NCI-H128 (cell line): Measurements from ENCODE around the gene SFI1.

Experiments used
- DNase-seq: peaks from one replicate; lab custom pipeline; 2025; ENCODE audit not compliant: unreplicated experiment; lab: John Stamatoyannopoulos, UW

SFI1 gene

DNA sequence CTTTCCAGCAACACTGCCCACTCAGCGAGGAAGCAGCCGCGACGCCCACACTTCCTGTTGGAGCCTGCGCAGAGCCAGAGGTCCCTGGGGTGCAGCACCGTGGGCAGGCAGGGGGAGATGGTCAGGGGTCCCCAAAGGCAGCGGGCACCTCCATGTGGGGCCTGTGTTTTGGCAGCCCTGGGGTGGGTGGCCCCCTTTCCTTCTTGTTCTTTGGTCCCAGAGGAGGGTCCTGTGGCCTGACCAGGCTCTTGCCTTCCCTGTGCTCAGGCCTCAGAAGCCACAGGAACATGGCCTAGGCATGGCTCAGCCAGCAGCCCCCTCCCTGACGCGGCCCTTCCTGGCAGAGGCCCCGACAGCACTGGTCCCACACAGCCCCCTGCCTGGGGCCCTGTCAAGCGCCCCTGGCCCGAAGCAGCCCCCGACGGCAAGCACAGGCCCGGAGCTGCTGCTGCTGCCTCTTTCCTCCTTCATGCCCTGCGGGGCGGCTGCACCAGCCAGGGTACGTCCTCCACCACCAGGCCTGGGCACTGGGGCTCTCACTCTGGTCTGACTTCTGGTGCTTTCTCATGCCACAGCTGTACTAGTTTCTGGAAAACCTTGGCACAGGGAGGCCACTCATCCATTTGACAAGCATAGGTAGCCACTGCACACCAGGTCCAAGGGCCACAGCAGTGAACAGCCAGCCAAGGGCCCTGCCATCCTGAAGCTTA, 118.6 kb downstream of the SFI1 start:
- no peak for DNase-seq

DNA sequence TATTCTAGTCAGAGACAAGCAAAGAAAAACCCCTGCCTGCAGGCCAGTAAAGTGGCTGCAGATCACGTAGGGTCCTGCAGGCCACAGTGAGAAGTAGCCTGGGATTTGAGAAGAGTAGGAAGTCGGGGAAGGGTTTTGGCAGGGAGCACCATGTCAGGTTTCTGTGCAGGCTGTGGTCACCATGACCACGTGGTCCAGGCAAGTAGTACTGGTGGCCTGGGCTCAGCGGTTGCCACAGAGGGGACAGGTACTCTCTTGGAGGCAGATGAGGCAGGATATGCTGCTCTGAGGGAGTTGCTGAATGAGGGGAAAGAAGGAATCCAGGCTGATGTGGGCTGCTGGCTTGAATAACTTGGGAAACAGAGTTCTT, 119.1 kb downstream of the SFI1 start:
- DNase-seq = no peak

DNA sequence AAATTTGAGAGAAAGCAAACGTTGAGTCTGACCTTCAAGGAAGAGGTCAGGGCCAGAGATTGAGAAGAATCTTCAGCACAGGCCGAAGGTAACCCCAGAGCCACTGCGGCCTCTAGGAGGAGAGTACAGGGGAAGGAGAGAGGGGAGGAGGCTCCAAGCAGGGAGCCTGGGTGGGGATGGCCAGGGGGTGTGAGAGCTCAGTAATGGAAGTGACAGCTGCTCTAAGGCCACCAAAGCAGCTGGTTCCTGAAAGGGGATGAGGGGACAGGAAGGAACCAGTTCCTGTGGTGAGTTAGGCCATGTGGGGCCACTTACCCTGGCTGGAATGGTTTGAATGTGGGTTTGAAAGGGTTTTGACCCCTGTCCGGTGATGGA, 119.6 kb downstream of the SFI1 start:
- no peak for DNase-seq

DNA sequence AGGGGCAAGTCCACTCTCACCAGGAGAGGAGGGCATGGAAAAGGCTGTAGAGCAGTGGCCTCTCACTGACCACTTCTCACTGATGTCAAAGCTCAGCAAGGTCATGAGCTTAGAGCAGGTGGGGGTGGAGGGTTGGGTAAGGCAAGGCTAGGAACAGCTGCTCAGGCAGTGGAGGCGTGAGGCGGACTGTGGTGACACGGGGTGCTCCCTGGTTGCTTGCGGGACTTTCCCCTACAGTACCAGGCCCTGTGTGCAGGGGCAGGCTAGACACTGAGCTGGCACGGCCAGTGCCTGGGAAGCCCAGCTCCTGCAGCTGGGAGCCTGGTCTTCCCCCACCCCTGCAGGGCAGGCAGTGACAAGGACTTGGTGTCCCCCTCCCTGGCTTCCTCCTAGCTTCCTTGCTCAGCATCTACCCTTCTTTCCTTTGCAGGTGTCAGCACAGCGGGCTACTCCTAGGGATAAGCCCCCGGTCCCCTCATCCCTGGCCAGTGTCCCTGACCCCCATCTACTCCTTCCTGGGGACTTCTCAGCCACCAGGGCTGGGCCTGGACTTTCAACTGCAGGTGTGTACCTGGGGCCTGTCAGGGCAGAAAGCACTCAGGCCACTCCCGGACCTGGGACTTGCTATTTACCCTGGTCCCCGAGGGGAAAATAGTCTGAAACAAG, 120.1 kb downstream of the SFI1 start:
- no peak for DNase-seq

DNA sequence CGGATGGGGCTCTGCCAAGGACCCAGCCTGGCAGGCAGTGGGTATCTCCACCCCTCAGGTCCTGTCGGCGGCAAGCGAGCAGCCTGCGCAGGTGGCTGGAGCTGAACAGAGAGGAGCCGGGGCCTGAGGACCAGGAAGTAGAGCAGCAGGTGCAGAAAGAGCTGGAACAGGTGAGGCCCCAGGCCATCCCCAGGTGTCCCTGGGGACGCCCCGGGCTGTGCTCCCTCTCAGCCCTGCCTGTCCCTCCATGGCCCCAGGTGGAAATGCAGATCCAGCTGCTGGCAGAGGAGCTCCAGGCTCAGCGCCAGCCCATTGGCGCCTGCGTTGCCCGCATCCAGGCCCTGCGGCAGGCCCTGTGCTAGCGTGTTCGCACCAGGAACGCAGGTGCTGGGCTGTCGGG, 121.7 kb downstream of the SFI1 start:
- DNase-seq = peak; percentile 28

DNA sequence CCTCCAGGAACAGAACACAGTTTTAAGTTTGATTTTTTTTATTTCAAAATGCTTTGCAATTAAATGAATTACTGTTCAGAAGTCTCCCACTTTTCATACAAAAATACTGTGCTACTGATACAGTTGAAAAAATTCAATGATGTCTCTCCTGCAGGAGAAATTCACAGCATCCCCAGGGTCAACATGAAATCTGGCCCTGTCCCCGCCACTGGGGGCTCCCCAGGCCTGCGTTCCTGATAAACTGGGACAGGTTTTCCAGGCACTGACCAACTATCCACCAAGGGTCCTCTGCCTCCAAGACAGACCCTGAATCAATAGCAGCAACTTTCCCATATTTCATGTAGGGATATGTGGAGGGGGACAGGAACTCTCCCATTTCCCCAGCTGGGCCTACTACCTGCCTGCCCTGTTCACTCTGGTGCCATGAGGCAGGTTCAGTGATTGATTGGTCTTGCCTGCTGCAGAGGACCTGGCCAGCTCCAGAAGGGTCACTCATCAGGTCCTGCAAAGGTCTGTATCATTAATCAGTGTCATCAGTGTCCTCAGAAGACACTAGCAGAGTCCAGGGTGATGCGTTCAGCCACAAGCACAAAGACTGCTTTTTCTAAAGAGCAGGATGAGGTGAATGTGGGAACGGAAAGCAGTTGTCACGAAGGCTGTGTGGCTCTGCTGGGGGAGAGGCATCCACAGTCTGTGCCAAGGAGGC, 122.3 kb downstream of the SFI1 start:
- DNase-seq = no peak

DNA sequence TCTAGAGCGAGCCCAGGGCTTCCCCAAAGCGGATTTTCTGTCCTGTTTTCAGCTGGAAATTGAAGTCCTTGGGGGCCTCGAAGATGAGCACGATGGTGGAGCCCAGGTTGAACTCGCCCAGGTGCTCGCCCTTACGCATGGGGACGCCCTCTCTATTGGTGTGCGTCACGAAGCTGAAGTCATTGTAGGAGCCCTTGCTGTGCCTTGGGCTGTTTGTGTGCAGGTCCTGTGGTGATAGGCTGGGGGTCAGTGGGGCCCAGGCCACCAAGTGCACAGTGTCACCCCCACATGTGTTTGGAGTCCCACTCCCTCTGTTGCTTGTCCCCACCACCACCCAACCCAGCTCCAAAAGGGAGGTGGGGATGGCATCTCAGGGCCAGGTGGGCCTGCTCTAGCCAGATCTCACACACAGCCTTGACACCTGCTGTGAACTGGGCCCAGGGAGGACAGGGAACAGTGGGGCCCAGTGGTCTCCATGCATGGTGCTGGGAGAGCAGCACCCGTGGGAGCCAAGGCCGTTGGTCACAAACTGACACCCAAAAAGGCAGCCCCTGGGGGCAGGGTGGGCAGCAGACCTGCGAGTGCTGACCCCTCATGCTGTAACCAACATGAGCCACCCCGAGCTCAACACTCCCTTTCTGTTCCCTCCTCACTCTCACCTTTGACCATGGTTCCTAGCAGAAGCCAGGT, 123.4 kb downstream of the SFI1 start:
- DNase-seq = no peak

DNA sequence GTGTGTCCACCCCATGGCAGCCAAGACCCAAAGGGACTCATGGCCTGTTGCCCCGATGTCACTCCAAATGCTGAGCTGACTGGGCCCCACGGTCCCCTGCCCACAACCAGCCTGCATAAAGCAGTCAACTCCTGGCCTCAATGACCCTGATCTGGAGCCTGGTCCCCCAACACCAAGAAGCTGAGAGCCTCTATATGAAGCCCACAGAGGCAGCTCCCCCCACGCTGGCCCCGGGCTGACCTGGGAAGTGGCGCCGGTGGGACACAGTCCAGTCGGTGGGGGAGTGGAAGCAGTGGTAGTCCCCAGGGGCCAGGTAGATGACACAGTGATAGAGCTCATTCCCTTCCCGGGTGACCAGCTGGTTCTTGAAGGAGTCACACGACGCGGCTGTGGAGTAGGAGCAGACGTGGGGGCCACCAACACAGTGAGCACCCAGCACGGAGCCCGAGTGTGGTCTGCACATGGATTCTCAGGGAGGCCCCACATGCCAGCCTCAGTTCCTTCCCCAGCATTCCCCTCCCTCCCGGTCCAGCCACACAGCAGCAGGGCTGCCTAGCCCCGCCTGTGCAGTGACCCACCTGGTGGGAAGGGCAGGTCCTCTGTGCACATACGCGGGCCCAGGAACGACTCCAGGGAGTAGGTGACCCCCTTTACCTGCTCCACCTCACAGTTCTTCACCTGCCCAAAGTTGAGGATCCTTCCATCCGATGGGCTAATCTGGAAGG, 124.6 kb downstream of the SFI1 start:
- no peak for DNase-seq

DNA sequence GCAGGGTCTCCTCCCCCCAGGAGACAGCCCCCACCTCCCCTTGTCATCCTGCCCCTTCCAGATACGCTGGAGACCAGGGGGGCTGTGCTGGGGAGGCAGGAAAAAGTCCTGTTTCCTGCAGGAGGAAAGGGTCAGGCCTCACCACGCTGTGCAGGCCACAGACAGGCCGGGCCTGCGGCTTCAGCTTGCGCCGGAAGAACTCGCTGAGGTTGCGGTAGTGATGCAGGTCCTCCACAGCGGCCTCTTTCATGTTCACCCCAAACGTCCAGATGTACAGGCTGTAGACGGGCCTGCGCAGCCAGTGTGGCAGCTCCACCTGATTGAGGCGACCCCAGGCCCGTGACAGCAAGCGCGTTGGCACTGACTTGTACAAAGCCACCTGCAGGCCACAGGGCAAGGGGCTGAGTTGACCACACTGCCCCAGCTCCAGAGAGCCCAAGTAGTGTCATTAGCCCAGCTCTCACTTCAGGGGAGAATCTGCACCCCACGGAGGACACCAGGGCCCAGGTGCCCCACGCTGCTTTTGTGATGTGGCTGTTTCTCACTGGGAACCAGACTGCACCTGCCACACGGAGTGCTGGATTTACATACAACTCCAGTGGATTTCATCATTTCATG, 125.3 kb downstream of the SFI1 start:
- no peak for DNase-seq

DNA sequence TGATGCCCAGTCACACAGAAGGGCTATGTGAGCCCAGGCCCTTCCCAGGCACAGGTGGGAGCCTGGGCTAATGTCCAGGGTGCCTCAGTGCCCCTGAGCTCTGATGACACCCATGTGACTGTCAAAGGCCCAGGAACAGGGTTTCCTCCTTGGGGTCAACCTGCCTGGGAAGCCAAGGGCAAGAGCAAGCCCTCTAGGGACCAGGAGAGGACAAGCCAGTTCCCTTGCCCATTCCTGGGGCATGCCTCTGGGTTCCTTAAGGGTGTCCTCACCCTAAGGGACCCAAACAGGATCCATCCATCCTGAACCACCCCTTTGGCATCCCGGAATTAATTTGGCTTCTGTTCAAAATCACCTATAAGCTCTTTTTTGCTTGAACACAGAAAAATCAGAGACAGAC, 126.6 kb downstream of the SFI1 start:
- no peak for DNase-seq

DNA sequence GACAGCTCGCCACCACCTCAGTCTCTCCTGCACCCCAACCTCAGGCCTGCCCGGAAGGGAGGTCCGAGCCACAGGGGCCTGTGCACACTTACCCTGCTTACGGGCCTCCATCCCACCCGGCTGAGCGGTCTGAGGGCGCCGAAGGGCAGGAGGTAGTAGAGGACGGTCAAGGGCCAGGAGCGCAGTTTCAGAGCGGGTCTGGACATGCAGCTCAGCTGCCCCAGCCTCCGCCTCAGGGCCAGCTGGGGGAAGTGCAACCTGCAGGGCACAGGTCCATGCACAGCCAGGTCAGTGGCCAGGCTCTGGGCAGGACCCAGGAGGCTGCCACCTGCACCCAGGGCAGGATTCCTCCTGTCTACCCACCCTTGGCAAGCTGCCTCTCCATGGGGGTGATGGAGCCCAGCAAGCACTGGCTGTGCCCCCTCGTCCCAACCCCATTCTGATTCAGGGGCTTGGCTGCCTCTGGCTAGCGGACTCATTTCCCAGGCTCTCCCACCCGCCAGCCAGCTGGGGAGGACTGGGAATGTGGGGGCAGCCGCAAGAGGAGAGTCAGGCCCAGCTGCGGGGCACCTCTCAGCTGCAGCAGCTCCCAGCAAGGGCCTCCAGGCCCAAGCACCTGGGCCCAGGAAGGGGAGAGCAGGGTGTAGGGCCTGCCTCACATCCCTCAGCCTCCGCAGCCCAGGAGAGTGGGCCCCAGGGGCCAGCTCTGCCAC, 127.4 kb downstream of the SFI1 start:
- DNase-seq = no peak

DNA sequence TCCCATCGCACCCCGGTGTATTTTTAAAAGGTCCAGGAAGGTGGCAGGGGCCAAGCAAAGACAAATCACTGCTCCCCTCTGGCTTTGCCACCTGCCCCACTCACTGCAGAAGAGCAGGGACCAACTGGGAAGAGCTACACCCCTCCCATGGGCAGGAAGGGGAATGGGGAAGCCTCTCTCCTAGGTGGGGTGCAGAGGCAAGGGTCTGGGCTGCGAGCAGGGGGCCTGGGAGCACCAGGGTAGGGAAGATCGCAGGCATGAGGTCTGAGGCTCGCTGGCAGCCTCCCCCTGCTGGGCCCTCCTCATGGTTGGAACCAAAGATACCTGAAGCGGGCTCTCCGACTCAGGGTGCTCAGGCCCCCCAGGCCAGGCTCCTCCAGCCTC, 128.9 kb downstream of the SFI1 start:
- DNase-seq = no peak

DNA sequence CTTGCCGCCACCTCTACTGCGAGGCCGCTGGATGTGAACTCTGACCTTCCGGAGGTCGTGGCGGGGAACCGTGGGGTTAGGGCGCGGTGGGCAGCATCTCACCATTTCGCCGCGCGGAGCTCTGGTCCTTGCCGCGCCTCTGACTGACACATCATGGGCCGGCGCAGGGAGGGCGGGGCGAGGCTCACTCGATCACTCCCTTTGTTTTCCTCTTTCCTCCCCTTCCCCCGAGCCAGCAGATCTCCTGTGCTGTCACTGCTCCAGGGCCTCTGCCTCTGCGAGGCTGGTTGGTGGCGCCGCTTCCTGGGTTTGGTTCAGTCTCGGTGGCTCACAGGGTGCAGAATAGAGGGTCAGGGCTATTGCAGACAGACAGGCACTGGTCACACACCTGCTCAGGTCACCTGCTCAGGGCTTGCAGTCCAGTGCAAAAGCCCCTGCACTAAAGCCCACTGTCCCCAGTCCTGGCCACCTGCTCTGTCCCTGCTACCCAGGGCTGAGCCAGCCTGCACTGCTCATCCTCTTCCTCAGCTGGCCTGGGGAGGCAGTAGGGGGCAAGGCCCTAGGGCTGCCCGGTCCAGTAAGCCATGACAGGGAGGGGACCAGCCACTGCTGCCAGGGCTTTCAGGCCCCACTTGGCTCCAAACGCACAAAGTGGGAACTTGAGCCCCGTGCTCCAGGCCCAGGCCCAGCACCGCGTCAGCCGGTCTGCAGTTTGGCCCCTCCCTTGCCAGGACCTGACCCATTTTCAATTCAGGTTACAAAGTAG, 129.5 kb downstream of the SFI1 start:
- DNase-seq = no peak

DNA sequence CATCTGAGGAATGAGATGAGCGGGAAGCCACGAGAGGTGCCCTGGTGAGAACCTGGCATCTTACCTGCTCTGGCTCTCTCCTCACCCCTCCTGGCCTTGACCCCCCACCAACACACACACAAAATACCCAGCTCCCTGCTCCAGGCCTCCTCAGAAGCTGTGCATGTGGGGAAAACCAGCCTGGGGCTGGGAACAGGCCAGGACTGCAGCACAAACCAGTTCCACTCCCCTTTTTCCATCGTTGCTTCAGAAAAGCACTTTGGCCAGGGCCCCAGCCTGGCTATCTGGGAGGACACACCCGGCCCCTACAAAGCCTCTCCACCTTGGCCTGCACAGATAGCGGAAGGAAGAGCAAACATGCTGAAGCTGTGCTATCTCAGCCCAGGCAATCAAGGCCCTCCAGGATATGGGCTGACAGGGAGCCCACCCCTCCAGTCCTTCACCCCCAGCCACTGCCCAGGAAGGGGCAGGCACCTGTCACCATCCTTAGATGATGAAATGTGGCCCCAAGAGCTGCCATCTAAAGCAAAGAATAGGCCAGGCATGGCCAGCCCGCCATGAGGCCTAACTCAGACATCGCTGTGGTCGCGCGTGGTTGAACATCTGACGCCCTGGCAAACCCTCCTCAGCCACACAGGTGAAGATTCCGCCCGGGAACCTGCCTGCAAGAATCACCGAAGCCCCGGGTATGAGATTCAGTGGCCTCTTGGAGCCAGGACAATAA, 130.3 kb downstream of the SFI1 start:
- no peak for DNase-seq

DNA sequence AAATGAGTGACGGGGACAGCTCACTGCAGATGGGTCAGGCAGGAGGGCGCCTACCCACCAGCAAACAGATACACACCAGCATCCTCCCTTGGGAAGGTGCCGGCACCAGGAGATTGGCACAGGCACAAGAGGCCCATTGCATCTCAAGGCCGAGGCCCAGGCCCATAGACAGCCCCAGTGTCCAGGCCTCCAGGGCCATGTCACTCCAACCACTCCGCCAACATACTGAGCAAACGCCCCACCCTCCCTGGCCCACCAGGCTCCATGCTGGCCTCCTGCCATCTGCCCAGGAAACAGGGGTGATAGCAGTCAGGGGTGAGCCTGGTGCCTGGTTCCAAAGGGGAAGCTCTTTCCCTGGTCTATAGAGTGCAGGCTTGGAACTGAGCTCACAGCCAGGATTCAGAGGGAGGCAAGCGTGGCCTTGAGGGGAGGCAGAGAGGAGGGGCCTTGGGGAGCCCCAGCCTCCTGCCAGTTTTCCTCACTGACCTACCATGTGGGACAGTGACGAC, 130.9 kb downstream of the SFI1 start:
- no peak for DNase-seq

DNA sequence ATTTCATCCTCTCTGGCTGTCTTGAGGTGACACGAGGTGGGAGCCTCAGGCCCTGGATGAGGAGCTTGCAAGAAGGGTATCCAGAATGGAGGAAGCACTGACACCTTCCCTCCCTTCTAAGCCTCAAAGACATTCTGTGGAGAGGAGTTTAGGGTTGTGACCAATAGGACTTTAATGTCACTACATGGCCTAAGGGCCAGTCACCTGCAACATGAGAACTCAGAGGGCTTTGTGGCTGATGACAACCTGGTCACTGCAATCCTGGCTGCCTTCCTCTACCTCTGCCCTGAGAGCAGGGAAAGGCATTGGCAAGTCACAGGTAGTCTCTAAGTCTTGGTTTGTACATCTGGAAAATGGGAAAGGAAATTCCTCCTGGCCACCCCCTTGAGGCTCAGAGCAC, 132.0 kb downstream of the SFI1 start:
- DNase-seq = no peak

DNA sequence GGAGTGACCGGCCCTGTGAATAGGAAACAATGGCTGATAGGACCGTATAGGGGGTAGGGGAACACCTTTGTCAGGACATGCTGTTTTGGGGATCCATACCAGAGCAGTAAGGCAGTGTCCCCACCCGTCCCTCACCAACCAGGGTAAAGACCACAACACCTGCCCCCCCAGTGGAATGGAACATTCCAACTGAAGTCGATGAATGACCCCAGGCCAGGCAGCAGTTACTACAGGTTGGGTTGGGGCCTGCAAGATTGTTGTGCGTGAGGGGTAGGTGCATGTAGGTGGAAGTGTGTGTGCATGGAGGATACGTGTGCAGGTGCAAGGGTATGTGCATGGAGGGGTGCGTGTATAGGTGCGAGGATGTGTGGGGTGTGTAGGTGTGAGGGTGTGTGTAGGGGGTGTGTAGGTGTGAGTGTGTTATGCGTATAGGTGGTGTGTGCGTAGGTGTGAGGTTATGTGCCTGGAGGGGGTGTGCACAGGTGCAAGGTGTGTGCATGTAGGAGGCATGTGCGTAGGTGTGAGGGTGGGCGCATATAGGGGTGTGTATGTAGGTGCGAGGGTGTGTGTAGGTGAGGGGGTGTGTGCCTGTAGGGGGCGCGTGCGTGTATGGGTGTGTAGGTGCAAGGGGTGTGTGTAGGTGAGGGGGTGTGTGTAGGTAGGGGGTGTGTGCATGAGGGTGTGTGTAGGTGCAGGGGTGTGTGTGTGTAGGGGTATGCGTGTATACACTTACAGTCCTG, 132.8 kb downstream of the SFI1 start:
- DNase-seq = no peak

DNA sequence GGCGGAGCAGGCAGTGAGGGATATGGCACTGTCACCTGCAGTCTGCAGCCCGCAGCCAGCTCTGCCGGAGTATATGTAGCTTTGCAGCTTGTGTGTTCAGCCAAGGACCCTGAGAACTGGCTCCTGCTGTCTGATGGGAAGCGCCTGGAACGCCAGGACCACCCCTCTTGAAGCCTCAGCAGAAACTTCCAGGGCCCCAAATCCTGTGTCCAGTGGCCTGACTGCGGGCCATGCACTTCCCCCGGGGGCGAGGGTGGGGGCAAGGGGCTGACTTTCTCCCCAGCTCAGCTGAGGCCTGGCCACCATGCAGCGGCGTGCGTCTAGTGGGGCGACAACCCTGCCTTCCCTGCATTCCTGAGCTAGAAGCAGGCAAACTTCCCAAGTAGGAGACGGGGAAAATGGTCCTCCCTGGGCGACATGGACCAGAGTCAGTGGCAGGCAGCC, 133.4 kb downstream of the SFI1 start:
- DNase-seq = no peak
